GM20000 (cell line): Measurements from ENCODE around the gene ANO2.

Experiments
- DNase-seq: peaks from one replicate; pipeline ENCODE4 v3.0.0; 2012; ENCODE audit warnings: low spot score
- TF ChIP-seq, protein P1 (sequence below): IDR thresholded peaks from 2 replicates; pipeline ENCODE4 v1.5.1; 2012; ENCODE audit warnings: mild to moderate bottlenecking, control low read depth; ENCODE audit errors: extremely low read depth, missing control alignments

The ANO2 gene

DNA sequence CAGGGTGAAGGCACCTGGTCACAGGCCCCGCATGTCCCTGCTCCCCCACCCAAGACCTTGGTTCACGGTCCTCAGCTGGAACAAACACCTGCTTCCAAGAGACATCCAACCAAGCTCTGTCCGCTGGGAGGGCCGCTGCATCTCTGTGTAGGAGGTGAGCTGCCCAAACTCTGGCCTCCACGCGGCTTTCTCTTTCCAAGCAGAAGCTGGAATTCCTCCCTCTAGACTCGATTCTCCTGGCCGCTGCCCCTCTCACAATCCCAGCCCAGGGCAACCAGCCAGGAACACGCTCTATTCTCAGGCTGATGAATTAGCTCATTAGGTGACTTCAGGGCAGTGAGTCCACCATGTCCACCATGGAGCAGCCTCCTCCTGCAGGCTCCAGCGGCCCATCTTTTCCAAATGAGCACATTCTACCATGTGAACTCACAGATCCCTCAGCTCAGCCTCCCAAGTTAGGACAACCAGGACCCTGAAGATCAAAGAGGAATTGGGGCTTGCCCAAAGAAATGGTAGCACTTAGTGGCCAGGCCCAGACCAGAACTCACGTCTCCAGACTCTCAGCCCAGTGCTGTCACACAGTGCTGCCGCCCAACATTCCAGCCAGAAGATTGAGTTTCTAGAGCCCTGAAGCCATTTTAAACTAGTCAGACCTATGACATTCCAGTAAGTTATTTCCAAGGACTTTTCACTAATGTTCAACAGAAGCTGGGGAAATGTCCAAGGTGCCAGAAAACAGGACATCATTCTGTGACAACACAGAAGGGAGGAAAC lies 146.6 kb downstream of the ANO2 start:
- TF ChIP-seq, protein P1, sequence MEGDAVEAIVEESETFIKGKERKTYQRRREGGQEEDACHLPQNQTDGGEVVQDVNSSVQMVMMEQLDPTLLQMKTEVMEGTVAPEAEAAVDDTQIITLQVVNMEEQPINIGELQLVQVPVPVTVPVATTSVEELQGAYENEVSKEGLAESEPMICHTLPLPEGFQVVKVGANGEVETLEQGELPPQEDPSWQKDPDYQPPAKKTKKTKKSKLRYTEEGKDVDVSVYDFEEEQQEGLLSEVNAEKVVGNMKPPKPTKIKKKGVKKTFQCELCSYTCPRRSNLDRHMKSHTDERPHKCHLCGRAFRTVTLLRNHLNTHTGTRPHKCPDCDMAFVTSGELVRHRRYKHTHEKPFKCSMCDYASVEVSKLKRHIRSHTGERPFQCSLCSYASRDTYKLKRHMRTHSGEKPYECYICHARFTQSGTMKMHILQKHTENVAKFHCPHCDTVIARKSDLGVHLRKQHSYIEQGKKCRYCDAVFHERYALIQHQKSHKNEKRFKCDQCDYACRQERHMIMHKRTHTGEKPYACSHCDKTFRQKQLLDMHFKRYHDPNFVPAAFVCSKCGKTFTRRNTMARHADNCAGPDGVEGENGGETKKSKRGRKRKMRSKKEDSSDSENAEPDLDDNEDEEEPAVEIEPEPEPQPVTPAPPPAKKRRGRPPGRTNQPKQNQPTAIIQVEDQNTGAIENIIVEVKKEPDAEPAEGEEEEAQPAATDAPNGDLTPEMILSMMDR = no peak
- DNase-seq = no peak

DNA sequence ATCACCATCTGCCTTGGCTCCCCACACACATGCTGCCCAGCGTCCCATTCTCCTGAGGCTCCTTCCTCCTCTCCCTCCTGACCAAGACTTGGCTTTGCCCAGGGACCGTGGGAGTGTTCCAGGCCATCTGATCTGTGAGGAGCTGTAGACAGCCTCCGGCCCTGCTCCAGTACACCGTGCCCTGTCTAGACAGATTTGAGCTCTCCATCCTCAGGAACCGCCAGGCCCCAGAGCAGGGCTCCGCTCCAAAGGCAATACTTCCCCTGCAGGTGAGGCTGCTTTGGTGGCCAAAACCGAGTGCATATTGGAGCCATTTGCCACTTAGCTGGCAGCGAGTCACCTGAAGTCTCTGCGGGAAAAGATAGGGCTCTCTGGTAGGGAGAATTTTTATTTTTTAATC lies 147.4 kb downstream of the ANO2 start:
- TF ChIP-seq, protein P1 = no peak
- DNase-seq = no peak

DNA sequence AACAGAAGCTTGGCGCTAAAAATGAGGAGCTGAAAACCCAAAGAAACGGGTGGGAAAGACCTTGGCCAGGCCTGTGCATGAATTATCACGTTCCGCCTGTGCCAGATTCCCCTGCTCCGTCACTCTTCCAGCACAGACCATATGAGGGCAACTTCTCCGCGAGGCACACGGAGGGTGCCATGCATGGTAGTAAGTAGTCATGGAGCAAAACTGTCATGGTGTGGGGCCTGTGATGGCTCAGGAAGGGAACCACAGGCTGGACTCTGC lies 148.2 kb downstream of the ANO2 start:
- TF ChIP-seq, protein P1 = no peak
- no peak for DNase-seq

DNA sequence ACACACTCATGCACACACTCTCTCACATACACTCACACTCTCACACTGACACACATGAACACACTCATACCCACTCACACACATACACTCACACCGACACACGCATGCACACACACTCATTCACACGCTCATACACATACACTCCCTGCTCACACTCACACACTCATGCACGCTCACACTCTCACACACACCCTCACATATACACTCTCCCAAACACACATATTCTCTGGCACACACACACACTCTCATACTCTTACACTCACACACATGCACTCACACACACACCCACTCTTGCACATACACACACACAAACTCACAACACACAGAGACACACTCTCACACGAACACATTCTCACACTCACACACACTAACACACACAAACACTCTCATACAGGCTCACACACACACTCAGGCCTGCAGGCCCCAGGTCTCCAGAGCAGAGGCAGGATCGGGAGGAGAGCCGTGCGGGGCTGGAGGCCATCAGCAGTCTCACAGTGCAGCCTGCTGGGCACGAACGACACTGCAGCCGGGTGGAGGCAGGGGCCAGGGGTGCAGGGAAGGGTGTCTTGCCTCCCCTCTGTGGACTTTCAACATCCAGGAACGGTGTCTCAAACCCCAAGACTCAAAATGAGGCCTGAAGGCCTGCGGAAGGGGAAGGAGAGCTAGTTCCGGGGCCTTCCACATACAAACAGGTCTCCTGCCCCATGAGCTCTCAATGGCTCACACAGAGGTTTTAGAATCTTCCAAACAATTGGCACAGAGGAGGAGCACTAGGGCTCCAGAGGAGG lies 148.7 kb downstream of the ANO2 start:
- TF ChIP-seq, protein P1 = peak; percentile 25
- DNase-seq = no peak

DNA sequence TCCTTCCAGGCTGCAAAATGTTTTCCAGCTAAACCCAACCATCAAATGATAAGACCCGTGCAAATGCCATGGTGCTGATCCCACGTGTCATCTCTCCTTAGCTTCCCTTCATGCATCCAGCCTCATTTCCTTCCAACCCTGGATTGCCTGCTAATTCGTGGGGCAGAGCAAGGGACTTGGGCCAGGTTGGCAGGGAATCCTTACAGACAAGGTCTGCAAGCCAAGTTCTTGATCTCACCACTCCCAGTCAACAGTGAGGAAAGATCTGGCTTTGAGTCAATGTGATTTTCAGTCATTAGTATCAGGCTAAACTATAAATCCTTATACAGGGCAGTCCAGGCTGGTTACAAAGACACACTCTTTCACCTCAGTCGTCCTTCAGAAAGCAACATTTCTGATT lies 150.9 kb downstream of the ANO2 start:
- DNase-seq = no peak
- TF ChIP-seq, protein P1 = no peak

DNA sequence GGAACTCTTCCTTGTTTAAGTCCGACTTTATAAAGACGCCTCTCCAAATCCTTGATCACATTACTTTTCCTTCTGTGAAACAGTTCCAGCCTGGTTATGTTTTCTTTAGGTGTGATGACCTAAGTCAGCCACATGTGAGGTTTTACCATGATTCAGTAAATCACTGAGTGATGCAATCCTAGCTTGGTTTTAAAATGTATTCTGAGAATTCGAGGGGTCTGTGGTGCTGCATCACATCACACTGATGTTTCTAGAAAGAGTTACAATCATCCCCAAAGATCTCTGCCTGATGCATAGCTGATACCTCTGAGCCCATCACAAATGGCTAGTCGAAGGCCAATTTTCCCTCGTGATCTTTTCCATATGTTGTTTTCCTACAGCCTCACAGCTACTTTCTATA lies 152.7 kb downstream of the ANO2 start:
- TF ChIP-seq, protein P1 = no peak
- DNase-seq = no peak

DNA sequence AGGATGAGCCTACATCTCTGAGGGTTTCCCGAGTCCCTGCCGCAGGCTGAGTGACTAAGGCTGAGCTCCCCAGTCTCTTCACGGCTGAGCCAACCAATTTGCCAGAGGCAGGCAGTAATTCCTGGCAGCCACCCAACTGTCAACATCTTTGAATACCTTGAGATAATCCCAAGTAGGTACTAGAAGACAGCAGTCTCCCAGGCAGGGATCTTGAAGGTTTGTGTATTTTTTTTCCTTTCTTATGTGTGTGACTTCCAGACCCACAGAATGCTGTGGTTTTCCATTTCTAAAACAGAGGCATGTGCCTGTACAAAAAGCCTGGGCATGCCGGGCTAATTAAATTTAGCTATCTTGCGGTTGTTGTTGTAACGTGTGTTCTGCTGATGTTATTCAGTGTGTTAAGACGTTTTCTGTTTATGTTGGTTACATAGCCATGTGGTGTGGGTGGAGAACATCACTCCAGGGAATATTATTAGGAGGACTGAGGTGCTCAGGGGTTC lies 155.5 kb downstream of the ANO2 start:
- no peak for DNase-seq
- TF ChIP-seq, protein P1 = no peak
